Cortex of kidney (tissue), 1 donor: ENCODE data around the gene RABEP1.
"Not testable (repeated sequence)": the region's sequence is repeated elsewhere in the genome, so short reads cannot be mapped to it uniquely, and the experiment has no call there.

ENCODE experiments used
- DNase-seq: peaks from one replicate; lab custom pipeline; 2025; lab: John Stamatoyannopoulos, UW

RABEP1 gene

DNA sequence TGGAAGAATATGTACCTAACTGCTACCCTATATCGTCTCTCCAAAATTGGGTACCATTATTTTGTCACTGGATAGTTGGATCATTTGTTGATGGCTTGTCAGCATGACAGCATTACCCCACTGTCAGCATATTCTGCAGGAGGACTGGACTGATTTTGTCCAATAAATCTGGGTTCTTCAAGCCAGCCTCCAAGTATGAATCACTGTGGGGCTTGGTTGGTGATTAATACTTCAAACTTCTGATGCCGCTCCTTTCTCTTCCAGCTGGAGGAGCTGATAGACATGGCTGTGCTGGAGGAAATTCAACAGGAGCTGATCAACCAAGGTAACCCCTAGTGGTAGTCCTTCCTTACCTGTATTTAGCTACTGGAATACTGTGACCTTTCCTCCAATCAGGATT is 140.4 kb downstream of the RABEP1 start:
- DNase-seq, result no peak

DNA sequence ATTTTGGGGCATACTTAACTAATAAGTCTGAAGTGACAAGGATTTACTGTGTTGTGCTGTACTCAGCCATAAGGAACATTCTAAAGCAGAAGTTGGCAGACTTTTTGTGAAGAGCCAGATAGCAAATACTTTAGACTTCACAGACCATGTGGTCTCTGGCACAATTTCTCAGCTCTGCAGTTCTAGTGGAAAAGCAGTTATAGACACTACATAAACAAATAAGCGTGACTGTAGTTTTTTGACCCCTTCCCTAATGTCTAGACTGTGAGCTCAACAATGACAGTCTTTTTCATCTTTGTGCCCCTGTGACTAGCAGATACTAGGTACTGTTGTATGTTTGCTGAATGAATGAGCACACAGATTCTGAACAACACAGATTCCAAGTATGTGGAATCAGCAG is 142.8 kb downstream of the RABEP1 start:
- DNase-seq, result no peak

DNA sequence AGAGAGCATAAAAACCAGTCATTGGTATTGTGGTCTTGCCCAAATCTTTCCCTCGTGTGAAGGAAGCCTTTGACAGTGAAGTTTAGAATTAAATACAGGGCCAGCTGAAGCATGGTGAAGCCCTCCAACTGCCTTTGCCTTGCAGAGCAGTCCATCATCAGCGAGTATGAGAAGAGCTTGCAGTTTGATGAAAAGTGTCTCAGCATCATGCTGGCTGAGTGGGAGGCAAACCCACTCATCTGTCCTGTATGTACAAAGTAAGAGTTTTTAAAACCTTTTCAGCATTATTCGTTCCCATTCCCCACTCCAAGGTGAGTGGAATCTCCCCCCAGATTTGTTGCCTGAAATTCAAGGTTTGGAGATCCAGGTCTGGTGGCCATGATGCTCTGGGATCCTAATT is 143.7 kb downstream of the RABEP1 start:
- no peak for DNase-seq

DNA sequence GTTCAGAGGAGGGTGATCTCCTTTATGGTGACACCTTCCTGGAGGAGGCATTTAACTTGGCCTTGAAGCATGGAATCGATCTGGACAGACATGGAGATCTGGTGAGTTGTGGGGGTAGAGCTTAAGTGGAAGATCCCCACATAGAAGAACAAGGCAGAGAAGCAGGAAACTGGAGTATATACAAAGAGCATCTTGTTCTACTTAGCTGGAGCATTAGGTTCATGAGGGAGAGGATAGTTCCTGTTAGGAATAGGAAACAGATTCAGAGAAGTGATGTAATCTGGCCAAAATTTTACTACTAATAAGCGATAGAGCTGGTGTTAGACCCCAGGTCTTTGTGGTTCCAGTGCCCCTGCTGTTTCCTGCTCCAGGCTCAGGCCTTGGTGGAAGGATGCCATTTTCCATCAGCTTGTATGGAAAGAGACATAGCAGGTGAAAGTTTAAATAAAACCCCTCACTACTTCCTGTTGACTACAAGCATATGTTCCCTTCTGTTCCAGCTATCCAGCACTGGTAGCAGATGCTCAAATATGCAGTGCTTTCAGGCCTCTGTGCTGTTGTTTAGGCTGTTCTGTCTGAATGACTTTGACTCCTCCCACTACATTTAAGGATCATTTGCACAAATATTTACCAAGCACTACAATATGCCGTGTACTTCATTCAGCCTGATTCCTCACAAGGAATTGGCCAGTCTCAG is 147.3 kb downstream of the RABEP1 start:
- DNase-seq, result no peak

DNA sequence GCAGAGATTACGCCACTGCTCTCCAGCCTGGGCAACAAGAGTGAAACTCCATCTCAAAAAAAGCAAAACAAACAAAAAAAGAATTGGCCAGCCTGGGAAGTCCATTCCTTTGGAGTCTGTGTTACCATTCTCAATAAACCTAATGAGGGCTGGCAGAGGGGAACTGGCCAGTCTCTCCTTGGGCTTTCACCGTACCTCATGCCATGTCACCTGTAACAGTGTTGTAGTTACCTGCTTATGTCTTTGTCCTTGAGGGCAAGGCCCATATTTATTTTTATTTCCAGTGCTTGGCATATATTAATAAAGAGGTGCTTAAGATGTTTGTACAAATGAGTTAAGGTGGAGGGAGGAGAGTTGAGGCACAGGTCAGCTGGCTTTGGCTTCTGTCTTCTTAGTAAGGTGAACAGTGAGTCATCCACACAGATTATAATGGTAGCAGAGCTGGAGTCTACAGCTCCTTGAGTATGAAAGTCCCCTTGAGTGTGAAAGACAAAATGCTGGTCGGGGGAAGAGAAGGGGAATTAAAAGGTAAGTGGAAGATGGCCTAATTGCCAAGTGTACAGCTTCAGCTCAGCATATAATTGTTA is 148.4 kb downstream of the RABEP1 start:
- no peak for DNase-seq

DNA sequence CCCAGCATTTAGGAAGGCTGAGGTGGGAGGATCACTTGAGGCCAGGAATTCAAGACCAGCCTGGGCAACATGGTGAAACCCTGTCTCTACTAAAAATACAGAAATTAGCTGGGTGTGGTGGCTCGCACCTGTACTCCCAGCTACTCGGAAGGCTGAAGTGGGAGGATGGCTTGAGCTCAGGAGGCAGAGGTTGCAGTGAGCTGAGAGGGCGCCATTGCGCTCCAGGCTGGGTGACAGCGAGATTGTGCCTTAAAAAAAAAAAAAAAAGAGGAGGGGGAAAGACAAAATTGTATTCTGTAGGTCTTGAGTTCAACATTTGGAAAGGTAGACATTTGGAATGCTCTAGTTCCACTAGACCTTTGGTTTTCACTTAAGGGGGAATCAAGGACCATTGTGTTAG is 149.2 kb downstream of the RABEP1 start:
- not testable (repeated sequence) for DNase-seq

DNA sequence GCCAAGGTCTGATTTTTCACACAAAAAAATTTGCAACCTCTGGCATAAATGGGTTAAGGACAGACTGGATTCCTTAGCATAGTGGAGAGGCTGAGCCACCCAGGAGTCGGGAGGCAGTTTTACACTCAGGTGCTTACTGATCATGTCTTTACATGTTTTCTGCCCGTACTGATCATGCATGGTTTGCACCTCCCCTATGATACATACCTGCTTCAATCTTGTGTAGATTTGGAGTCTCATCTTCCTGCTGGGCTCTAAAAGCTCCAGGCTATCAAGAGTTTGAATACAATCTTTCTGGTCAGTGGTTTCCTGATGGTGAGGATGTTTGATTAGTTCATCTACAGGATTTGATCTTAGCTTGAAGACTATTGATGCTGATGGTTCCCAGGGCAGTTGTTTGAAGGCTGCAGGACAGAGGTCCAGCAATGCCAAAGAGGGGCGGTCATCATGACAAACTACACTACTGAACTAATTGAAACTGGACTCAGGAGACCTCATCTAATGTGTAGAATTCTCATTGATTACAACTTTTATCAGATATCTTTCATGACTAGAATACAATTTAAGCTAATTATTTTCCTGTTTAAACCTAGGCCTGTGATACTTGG is 150.0 kb downstream of the RABEP1 start:
- DNase-seq, result no peak

DNA sequence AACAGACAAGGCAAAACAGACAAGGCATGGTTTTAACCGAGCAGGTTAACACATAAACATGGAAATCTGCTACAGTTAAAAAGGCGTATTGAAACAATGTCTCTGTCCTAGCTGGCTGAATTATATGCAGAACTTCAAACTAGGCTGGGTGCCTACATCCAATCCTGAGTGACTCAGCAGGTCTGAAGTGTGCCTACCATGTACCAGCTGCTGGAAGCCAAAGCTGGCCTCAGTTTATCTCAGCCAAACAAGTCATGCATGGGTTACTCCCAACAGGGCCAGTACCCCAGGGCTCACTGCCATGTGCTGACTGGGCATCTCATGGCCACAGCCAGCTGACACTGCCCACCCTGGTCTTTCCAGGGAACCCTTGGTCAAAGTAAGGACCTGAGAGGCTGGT is 152.9 kb downstream of the RABEP1 start:
- DNase-seq, result no peak
